ENCODE results near the gene CBFB. TPM values are rescaled to one million over a fixed set of nuclear protein-coding genes. Genes with fewer than 3 reads are reported as not detected.

Gene CBFB
- total and polyA plus RNA-seq, 9 of the 15 experiments (the other 6 are each of a cell fraction or from before 2014, with no cell fraction given), result 22.0 to 112 (median 66.5) TPM

DNA sequence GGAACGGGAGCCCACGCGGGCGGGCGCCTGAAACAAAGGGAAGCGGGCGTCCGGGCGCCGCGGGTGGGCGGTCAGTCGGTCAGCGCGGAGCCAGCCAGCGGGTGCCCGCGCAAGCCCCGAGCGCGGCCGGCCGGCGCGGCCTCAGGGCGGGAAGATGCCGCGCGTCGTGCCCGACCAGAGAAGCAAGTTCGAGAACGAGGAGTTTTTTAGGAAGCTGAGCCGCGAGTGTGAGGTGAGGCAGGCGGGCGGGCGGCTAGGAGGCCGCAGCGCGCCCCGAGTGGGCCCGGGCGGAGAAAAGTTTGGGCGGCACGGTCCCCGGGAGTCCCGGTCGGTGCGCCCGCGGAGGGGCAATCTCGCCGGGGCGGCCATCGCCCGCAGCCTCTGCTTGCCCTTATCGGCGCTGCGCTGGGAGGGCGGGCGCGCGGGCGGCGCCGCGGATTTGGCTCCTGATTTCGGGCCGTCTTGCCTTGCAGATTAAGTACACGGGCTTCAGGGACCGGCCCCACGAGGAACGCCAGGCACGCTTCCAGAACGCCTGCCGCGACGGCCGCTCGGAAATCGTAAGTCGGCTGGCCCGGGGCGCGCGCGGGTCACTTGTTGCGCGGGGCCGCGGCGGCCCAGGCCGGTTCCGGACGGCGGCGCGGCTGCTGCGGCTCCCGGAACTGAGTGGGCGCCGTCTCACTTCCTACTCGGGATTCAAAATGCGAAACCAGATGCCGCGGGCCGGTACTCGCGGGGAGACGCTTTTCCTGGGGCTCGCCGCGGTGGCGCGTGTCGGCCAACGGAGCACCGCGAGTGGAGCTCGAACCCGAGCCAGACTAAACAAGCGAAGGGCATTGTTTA, 526 bp downstream of the CBFB start (continued):
- peak; percentile 81 for TF ChIP-seq FUS (optimal IDR thresholded peaks at IDR 0.05; ENCODE audit: low read depth, low read length)
- TF ChIP-seq, protein P1, sequence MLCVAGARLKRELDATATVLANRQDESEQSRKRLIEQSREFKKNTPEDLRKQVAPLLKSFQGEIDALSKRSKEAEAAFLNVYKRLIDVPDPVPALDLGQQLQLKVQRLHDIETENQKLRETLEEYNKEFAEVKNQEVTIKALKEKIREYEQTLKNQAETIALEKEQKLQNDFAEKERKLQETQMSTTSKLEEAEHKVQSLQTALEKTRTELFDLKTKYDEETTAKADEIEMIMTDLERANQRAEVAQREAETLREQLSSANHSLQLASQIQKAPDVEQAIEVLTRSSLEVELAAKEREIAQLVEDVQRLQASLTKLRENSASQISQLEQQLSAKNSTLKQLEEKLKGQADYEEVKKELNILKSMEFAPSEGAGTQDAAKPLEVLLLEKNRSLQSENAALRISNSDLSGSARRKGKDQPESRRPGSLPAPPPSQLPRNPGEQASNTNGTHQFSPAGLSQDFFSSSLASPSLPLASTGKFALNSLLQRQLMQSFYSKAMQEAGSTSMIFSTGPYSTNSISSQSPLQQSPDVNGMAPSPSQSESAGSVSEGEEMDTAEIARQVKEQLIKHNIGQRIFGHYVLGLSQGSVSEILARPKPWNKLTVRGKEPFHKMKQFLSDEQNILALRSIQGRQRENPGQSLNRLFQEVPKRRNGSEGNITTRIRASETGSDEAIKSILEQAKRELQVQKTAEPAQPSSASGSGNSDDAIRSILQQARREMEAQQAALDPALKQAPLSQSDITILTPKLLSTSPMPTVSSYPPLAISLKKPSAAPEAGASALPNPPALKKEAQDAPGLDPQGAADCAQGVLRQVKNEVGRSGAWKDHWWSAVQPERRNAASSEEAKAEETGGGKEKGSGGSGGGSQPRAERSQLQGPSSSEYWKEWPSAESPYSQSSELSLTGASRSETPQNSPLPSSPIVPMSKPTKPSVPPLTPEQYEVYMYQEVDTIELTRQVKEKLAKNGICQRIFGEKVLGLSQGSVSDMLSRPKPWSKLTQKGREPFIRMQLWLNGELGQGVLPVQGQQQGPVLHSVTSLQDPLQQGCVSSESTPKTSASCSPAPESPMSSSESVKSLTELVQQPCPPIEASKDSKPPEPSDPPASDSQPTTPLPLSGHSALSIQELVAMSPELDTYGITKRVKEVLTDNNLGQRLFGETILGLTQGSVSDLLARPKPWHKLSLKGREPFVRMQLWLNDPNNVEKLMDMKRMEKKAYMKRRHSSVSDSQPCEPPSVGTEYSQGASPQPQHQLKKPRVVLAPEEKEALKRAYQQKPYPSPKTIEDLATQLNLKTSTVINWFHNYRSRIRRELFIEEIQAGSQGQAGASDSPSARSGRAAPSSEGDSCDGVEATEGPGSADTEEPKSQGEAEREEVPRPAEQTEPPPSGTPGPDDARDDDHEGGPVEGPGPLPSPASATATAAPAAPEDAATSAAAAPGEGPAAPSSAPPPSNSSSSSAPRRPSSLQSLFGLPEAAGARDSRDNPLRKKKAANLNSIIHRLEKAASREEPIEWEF (CRISPR knock-in tag; IDR thresholded peaks at IDR 0.05), result 0 out of 2 replicates have a peak, but pooled peaks have one; percentile 22
- peak; percentile 56; the same call in 1 of the 2 replicates for TF ChIP-seq SIN3B (IDR thresholded peaks at IDR 0.05; ENCODE audit: low read depth)
- TF ChIP-seq, protein P2, sequence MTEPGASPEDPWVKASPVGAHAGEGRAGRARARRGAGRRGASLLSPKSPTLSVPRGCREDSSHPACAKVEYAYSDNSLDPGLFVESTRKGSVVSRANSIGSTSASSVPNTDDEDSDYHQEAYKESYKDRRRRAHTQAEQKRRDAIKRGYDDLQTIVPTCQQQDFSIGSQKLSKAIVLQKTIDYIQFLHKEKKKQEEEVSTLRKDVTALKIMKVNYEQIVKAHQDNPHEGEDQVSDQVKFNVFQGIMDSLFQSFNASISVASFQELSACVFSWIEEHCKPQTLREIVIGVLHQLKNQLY (CRISPR knock-in tag; conservative IDR thresholded peaks at IDR 0.05), result 0 out of 4 replicates have a peak, but pooled peaks of 1 of the 2 experiments have one; percentile 38
- no peak for TF ChIP-seq ZNF311 (CRISPR knock-in tag; IDR thresholded peaks at IDR 0.05)
- TF ChIP-seq NEUROD1 (IDR thresholded peaks at IDR 0.05; ENCODE audit: borderline replicate concordance, low read depth, low read length, partially characterized antibody), result peak; percentile 20
- TF ChIP-seq HMG20B (CRISPR knock-in tag; IDR thresholded peaks at IDR 0.05), result no peak
- 0 out of 2 replicates have a peak, but pooled peaks have one; percentile 35 for TF ChIP-seq ATF7 (IDR thresholded peaks at IDR 0.05)
- TF ChIP-seq THRAP3 (IDR thresholded peaks at IDR 0.05; ENCODE audit: borderline replicate concordance), result no peak
- no peak; the same call in 1 of the 2 replicates for TF ChIP-seq CBX1 (IDR thresholded peaks at IDR 0.05; ENCODE audit: low read depth)
- TF ChIP-seq, protein P3, sequence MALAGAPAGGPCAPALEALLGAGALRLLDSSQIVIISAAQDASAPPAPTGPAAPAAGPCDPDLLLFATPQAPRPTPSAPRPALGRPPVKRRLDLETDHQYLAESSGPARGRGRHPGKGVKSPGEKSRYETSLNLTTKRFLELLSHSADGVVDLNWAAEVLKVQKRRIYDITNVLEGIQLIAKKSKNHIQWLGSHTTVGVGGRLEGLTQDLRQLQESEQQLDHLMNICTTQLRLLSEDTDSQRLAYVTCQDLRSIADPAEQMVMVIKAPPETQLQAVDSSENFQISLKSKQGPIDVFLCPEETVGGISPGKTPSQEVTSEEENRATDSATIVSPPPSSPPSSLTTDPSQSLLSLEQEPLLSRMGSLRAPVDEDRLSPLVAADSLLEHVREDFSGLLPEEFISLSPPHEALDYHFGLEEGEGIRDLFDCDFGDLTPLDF (CRISPR knock-in tag; IDR thresholded peaks at IDR 0.05), result peak; percentile 75
- TF ChIP-seq, protein P4, sequence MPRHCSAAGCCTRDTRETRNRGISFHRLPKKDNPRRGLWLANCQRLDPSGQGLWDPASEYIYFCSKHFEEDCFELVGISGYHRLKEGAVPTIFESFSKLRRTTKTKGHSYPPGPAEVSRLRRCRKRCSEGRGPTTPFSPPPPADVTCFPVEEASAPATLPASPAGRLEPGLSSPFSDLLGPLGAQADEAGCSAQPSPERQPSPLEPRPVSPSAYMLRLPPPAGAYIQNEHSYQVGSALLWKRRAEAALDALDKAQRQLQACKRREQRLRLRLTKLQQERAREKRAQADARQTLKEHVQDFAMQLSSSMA (CRISPR knock-in tag; IDR thresholded peaks at IDR 0.05), result no peak
- TF ChIP-seq MBD2 (IDR thresholded peaks at IDR 0.05; ENCODE audit: borderline replicate concordance, low read depth), result no peak
- TF ChIP-seq, protein P5, sequence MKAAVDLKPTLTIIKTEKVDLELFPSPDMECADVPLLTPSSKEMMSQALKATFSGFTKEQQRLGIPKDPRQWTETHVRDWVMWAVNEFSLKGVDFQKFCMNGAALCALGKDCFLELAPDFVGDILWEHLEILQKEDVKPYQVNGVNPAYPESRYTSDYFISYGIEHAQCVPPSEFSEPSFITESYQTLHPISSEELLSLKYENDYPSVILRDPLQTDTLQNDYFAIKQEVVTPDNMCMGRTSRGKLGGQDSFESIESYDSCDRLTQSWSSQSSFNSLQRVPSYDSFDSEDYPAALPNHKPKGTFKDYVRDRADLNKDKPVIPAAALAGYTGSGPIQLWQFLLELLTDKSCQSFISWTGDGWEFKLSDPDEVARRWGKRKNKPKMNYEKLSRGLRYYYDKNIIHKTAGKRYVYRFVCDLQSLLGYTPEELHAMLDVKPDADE (conservative IDR thresholded peaks at IDR 0.05; ENCODE audit: control insufficient read depth, low read depth, low read length), result no peak; the same call in 1 of the 2 replicates
- no peak for TF ChIP-seq NR2F6 (CRISPR knock-in tag; IDR thresholded peaks at IDR 0.05)
- TF ChIP-seq NR2C1 (IDR thresholded peaks at IDR 0.05), result no peak
- TF ChIP-seq NR2C1 (tag; IDR thresholded peaks at IDR 0.05), result no peak
- TF ChIP-seq KLF10 (CRISPR knock-in tag; IDR thresholded peaks at IDR 0.05), result no peak
- TF ChIP-seq ZNF124 (CRISPR knock-in tag; IDR thresholded peaks at IDR 0.05), result no peak
